K562 (cell line): ENCODE data around the gene PCNX2. TPM values are rescaled to one million over a fixed set of nuclear protein-coding genes. Genes with fewer than 3 reads are reported as not detected.

Experiments used
- ATAC-seq: fragments of 200-7000 bp; cut with Tn5 transposase; 3 replicates; pipeline ENCODE4 v1.9.1; 2020; ENCODE audit warnings: moderate library complexity
- BruUV-seq: library from RNA; stranded (reverse); fragments of 400-500 nt; replicated peaks from 2 replicates; lab custom pipeline; 2021; lab: Mats Ljungman, UMichigan
- CTCF ChIA-PET: fragments of 300-600 bp; formaldehyde crosslinking; extraction: SDS; loops from one replicate; lab custom pipeline; 2021; ENCODE audit warnings: low intra/inter-chr PET ratio; lab: Yijun Ruan, JAX
- POLR2A ChIA-PET: fragments of 300-600, 350-650 bp; sonication (Branson Sonifier 250); formaldehyde crosslinking; extraction: SDS; loops from one replicate; lab custom pipeline; 2021; ENCODE audit warnings: antibody characterized with exemption, inconsistent platforms; lab: Yijun Ruan, JAX
- DNase-seq, 4 experiments: peaks; one replicate each; pipeline versions ENCODE4 v3.0.0 to v3.0.0-alpha.2; 2011 to 2018; ENCODE audit warnings: low spot score in 3 of 4, mixed read lengths in 3 of 4; ENCODE audit errors: extremely low read depth in 1 of 4
- FAIRE-seq: peaks from 2 replicates; lab custom pipeline; 2011; peaks lifted over from hg19 to GRCh38; lab: Jason Lieb, UNC
- H2AFZ ChIP-seq: 2 replicates; pipeline ENCODE4 v1.6.0; 2011; ENCODE audit warnings: low read depth, low read length, control low read depth, inconsistent platforms
- H3K27ac ChIP-seq: fragments of 200-600 bp; 3 replicates; pipeline ENCODE4 v1.8.0; 2011; ENCODE audit warnings: low read depth, mild to moderate bottlenecking, control low read depth, inconsistent platforms, low read length, moderate library complexity, mixed read lengths; ENCODE audit errors: extremely low read depth
- H3K27me3 ChIP-seq, 2 experiments: fragments of 300-600 bp in 1 of 2; 2 replicates in 1 of 2; 3 replicates in 1 of 2; pipeline versions ENCODE4 v1.6.0 to v1.8.0; 2011; ENCODE audit warnings: inconsistent platforms in 2 of 2, low read length in 2 of 2, mild to moderate bottlenecking in 1 of 2, mixed read lengths in 1 of 2, moderate library complexity in 1 of 2; ENCODE audit not compliant: control insufficient read depth in 2 of 2, insufficient read depth in 2 of 2
- H3K36me3 ChIP-seq: fragments of 300-600 bp; 3 replicates; pipeline ENCODE4 v1.8.0; 2011; ENCODE audit warnings: mild to moderate bottlenecking, low read length, inconsistent platforms; ENCODE audit not compliant: control insufficient read depth, insufficient read depth
- H3K4me1 ChIP-seq, 2 experiments: fragments of 200-600 bp in 1 of 2; replicated peaks in 1 of 2; 2 replicates in 1 of 2; 3 replicates in 1 of 2; pipeline versions ENCODE4 v1.5.1 to v1.8.0; 2011; ENCODE audit warnings: inconsistent platforms in 2 of 2, low read length in 2 of 2, mild to moderate bottlenecking in 1 of 2, mixed read lengths in 1 of 2, moderate library complexity in 1 of 2; ENCODE audit not compliant: control insufficient read depth in 2 of 2, insufficient read depth in 2 of 2
- H3K4me2 ChIP-seq: 2 replicates; pipeline ENCODE4 v1.6.1; 2011; ENCODE audit warnings: low read length, control low read depth, inconsistent platforms, mixed read lengths; ENCODE audit not compliant: insufficient read depth
- H3K4me3 ChIP-seq: fragments of 200-600 bp; sonication (generic), shearing (Covaris generic); 2 replicates; pipeline ENCODE4 v1.5.1; 2016; ENCODE audit warnings: control low read depth, inconsistent platforms
- H3K79me2 ChIP-seq: fragments of 200-600 bp; 3 replicates; pipeline ENCODE4 v1.8.0; 2011; ENCODE audit warnings: low read length, inconsistent platforms; ENCODE audit not compliant: control insufficient read depth, insufficient read depth
- H3K9ac ChIP-seq, 2 experiments: 2 replicates each; pipeline versions ENCODE4 v1.6.0 to v1.6.1; 2011; ENCODE audit warnings: low read depth in 2 of 2, low read length in 2 of 2, control low read depth in 1 of 2, inconsistent platforms in 1 of 2, mild to moderate bottlenecking in 1 of 2, mixed read lengths in 1 of 2; ENCODE audit not compliant: insufficient read depth in 1 of 2
- H3K9me1 ChIP-seq: one replicate; pipeline ENCODE4 v1.6.0; 2011; ENCODE audit warnings: inconsistent platforms, mild to moderate bottlenecking, low read length, moderate library complexity; ENCODE audit not compliant: control insufficient read depth, insufficient read depth
- H3K9me3 ChIP-seq: replicated peaks from 2 replicates; pipeline ENCODE4 v1.5.1; 2011; ENCODE audit warnings: low read depth, low read length, inconsistent platforms; ENCODE audit not compliant: control insufficient read depth, insufficient read depth
- H4K20me1 ChIP-seq: replicated peaks from 2 replicates; pipeline ENCODE4 v1.6.1; 2011; ENCODE audit warnings: low read length, inconsistent platforms, mixed read lengths; ENCODE audit not compliant: control insufficient read depth, insufficient read depth
- AFF4 ChIP-seq: sonication (generic); formaldehyde crosslinking; IDR thresholded peaks from 2 replicates; pipeline ENCODE4 v1.8.0; 2023; ENCODE audit warnings: mild to moderate bottlenecking, missing genetic modification reagents
- CXXC5 ChIP-seq: fragments of 250-450 bp; sonication (Bioruptor Pico); IDR thresholded peaks from 2 replicates; pipeline ENCODE4 v1.8.0; 2022; ENCODE audit warnings: inconsistent platforms, mild to moderate bottlenecking, moderate library complexity
- LEF1 ChIP-seq: fragments of 450-650 bp; IDR thresholded peaks from 2 replicates; pipeline ENCODE4 v1.6.1; 2016; ENCODE audit warnings: mild to moderate bottlenecking
- RNF2 ChIP-seq: sonication (generic); IDR thresholded peaks from 2 replicates; pipeline ENCODE4 v1.6.1; 2016
- SMAD4 ChIP-seq: fragments of 250-450 bp; sonication (Bioruptor Pico); conservative IDR thresholded peaks from 2 replicates; pipeline ENCODE4 v1.8.0; 2021; ENCODE audit warnings: inconsistent platforms, mild to moderate bottlenecking, moderate library complexity
- SNRNP70 ChIP-seq: fragments of 200-400 bp; formaldehyde crosslinking; optimal IDR thresholded peaks from 2 replicates; pipeline ENCODE3; 2017; ENCODE audit warnings: low read depth, low read length
- USF2 ChIP-seq: sonication (generic); formaldehyde crosslinking; IDR thresholded peaks from 2 replicates; pipeline ENCODE4 v1.5.0; 2020; ENCODE audit warnings: missing genetic modification reagents
- ZNF347 ChIP-seq: fragments of 450-650 bp; formaldehyde crosslinking; IDR thresholded peaks from 2 replicates; pipeline ENCODE4 v1.4.0; 2020; ENCODE audit warnings: low read depth, mild to moderate bottlenecking, moderate library complexity
- WGBS: fragments of 100-300 bp; shearing (Covaris generic); methylation state at CpG from one replicate; pipeline ENCODE4 v1.1.6; 2016; ENCODE audit warnings: low coverage, mixed read lengths; ENCODE audit not compliant: insufficient coverage; ENCODE audit errors: missing lambda C conversion rate; 5-methylcytosine and 5-hydroxymethylcytosine counted together
- in situ Hi-C: fragments of 300-500 bp; cut with MboI; formaldehyde crosslinking; loops from 4 replicates; pipeline ENCODE4 v1.15.0; 2018; ENCODE audit warnings: inconsistent platforms, mixed read lengths
- intact Hi-C: fragments of 100-400 bp; cut with micrococcal nuclease; formaldehyde crosslinking; loops from 2 replicates; pipeline ENCODE4 v1.14.2; 2022
- polyA plus RNA-seq, 8 experiments: library from polyadenylated mRNA; depleted of rRNA in 4 of 8; stranded (reverse) in 5 of 8; unstranded in 3 of 8; fragments of >200 nt; fragmentation: Nextera tagmentation in 2 of 8; fragmentation: Illumina TruSeq in 1 of 8; extraction: Ambion mirVana in 2 of 8; extraction: Trizol in 1 of 8; gene quantifications; 2 replicates each; pipeline versions ENCODE4 v1.2.1 to v1.2.3, GENCODE V29; 2011 to 2014; ENCODE audit warnings: inconsistent platforms in 1 of 8, missing spikeins in 1 of 8
- total RNA-seq, 7 experiments: library from RNA; depleted of rRNA in 6 of 7; stranded (reverse); fragments of >200 nt in 6 of 7; fragmentation: Illumina TruSeq in 2 of 7; extraction: Trizol in 2 of 7; gene quantifications; 2 replicates each; pipeline versions ENCODE4 v1.2.1 to v1.2.3, GENCODE V29; 2011 to 2021; ENCODE audit warnings: low replicate concordance in 1 of 7

The PCNX2 gene
- total and polyA plus RNA-seq, 9 of the 15 experiments (the other 6 are each of a cell fraction or from before 2014, with no cell fraction given): 0.07 to 0.33 TPM; not detected in 7

GRCh38 chr1:233097546-233097945, 198.0 kb downstream of the PCNX2 start:
- DNase-seq: no peak
- H3K27ac ChIP-seq: no peak overlapping the region
- CTCF ChIA-PET: no interaction called here
- no peak overlapping the region for H2AFZ ChIP-seq
- no peak for TF ChIP-seq LEF1
- TF ChIP-seq, all 486 proteins: peak for 0
- FAIRE-seq (no peak), ATAC-seq (no peak)
- Histone ChIP-seq H3K79me2 (no peaks in the 10 kb centered on the region), H3K27me3 (no peaks in the 10 kb centered on the region), H3K9me3 (no peaks in the 10 kb centered on the region), H3K36me3 (no peaks in the 10 kb centered on the region), H3K4me3 (no peak overlapping the region), H3K4me1 (no peaks in the 10 kb centered on the region), H3K9ac (no peak overlapping the region), H4K20me1 (no peaks in the 10 kb centered on the region), H3K9me1 (no peaks in the 10 kb centered on the region), H3K4me2 (no peak overlapping the region)
- intact Hi-C loops: no loop called here
- BruUV-seq: no TSS peak
- in situ Hi-C loops: no loop called here
- POLR2A ChIA-PET: no interaction called here
- 0% methylated on average over 3 of the region's 3 CpGs for WGBS

GRCh38 chr1:233094691-233095090, 200.8 kb downstream of the PCNX2 start:
- FAIRE-seq (no peak), ATAC-seq (no peak)
- in situ Hi-C loops: no loop called here
- Histone ChIP-seq H2AFZ (no peak overlapping the region), H3K9me3 (no peaks in the 10 kb centered on the region), H3K79me2 (no peaks in the 10 kb centered on the region), H4K20me1 (no peaks in the 10 kb centered on the region)
- no peak for TF ChIP-seq AFF4 (CRISPR knock-in tag)
- TF ChIP-seq SNRNP70: no peak
- no peak for TF ChIP-seq ZNF347
- no peak for TF ChIP-seq USF2 (CRISPR knock-in tag)
- TF ChIP-seq CXXC5 (CRISPR knock-in tag): no peak
- TF ChIP-seq SMAD4 (CRISPR knock-in tag): no peak
- no peak for TF ChIP-seq RNF2
- TF ChIP-seq, all 486 proteins: peak for 0
- Histone ChIP-seq H3K9me1 (no peaks in the 10 kb centered on the region), H3K4me3 (no peak overlapping the region), H3K27ac (no peak overlapping the region), H3K36me3 (no peaks in the 10 kb centered on the region), H3K4me2 (no peak overlapping the region), H3K27me3 (no peaks in the 10 kb centered on the region), H3K9ac (no peak overlapping the region), H3K4me1 (no peaks in the 10 kb centered on the region)
- WGBS: 0% methylated on average over 1 of the region's 1 CpG
- BruUV-seq: no TSS peak
- DNase-seq: no peak
- ChIA-PET POLR2A (no interaction called here), CTCF (no interaction called here)
- intact Hi-C loops: no loop called here
